HG03342 (cell line): ENCODE data around the gene TGFA.

ENCODE experiments used
- ATAC-seq: cut with Tn5 transposase; IDR thresholded peaks from one replicate; pipeline ENCODE4 v1.9.1; 2021; ENCODE audit warnings: mild to moderate bottlenecking, moderate library complexity; ENCODE audit not compliant: unreplicated experiment

Gene TGFA

DNA sequence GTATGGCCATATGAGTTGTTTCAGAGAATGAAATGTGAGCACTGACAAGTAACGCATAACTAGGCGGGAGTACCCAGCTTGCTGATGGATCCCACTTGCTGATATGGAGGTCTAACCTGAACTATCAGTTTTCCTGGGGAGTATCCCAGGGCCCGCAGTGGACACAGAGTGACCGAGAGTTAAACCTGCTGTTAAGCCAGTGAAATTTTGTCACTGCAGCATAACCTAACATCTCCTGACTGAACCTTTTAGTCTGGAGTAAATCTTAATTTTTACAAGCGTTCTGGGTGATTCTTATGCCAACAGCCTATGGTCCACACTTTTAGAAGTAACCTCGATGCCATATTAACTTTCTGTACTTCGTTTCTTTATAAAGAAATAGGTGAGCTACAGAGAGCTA is 54.4 kb downstream of the TGFA start:
- no peak for ATAC-seq

DNA sequence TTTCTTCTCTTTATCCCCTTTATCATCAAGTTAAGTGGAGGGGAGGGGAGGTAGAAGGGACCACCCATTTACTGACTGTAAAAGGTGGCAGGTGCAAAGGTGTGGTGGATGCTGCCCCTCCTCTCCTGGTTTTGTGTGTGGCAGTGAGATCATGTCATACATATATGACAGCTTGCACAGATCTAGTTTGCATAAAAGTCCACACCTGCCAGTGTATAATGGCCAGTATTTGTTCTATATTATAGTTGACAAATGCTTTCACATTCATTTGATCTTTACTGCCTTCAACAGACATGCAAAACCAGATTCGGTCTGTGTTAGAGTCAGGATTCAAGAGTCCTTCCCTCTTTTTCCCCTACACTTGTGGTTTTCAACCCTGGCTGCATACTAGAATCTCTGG is 55.1 kb downstream of the TGFA start:
- ATAC-seq = no peak

DNA sequence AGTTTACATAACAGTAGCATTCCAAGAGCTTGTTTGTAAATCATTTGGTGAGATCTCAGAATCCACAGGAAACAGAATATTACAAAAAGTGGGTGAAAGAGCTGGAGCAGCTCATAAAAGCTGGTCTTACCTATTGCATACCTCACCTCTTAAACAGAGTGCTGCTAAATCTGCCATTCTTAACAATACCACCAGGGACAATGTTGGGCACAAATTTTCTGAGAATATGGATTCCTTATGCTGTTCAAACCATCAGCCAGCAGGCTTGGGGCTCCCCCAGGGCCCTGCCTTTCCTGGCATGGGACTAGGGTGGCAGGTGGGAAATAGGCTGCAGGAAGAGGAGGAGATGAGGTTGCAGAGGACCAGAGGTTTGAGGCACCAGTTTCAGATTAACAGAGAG is 55.6 kb downstream of the TGFA start:
- ATAC-seq = no peak

DNA sequence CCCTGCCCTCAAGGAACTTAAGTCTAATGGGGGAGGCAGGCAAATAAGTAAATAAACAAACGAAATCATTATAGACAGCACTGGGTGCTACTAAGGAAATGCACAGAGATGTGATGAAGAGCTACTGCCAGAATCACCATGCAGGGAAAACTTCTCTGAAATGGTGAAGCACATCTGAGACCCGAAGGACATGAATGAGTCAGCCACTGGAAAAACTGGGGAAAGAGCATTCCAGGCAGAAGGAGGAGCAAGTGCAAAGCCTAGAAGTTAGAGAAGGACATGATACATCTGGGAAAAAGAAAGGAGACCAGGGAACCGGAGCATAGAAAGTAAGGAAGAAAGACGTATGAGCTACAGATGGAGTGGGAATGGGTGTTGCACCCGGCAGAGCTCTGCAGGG is 56.8 kb downstream of the TGFA start:
- no peak for ATAC-seq

DNA sequence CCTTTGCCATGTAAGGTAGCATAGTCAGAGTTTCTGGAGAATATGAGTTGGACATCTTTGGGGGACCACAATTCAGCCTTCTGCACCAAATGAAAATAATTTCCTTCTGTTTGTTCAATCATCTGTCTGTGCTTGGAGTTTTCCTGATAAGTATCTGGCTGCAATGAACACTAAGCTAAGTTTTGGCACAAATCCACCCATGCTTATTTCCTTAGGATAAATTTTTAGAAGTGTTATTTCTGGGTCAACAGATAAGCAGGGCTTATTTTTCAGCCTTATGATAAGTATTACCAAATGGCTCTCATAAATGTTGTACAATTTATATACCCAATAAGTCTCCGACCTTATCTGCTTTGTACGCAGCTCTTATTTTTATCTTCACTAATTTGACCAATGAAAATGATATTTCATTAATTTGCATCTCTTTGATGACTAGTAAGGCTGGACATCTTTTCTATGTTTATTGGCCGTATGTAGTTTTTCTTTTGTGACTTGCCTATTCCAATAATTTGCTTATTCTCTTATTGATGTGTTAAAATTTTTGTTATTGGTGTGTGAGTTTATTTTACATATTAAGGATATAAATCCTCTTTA is 59.2 kb downstream of the TGFA start:
- ATAC-seq = no peak

DNA sequence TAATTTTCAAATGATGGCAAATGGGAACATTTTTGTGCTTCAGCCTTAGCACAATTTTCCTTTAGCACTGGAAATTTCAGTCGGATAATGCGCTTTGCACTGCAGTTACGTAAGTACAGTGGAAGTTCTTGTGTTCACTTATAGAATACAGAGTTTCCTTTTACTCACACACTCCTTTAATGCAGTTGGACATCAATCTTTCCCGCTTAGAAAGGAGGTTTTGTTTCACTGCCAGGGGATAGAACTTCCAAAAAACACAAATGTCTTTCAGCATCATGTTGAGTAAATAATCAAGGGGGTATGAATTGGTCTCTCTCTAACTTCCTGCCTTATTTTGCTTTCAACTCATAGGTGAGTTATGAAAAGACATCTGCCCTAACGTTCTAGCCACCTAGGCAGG is 63.2 kb downstream of the TGFA start:
- ATAC-seq = no peak

DNA sequence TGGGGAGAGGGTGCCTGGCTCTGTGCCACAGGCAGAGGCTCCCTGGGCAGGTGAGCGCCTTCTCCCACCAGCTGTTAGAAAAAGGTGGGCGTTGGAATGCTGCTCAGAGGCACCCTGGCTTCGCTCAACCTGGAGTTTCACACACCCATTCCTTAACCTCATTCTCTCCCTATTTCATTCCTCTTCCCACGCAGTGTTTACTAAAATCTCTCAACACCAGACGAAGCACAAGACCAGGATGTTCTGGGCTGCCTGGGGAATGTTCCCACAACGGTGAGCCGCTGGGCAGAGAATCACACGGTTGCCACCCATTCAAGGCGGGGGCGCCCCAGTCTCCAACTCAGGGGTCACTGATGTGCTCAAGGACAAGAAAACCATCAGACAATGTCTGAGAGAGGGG is 64.5 kb downstream of the TGFA start:
- no peak for ATAC-seq

DNA sequence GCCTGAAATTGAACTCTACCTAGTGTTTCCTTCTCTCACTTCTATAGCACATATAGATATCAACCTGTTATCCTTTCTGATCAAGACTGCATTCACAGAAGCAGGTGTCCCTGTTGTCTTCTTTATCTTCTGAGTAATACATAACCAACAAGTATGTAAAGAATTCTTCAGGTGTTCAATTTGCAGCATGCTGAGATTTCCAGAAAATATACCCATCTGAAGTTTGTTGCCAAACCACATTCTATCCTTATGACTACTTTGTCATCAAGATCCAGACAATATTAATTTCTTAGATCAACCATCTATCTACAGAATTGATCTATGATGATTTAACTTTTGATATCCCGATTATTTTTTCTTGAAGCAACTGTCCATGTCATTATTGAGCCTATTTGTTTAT is 69.5 kb downstream of the TGFA start:
- ATAC-seq = no peak

DNA sequence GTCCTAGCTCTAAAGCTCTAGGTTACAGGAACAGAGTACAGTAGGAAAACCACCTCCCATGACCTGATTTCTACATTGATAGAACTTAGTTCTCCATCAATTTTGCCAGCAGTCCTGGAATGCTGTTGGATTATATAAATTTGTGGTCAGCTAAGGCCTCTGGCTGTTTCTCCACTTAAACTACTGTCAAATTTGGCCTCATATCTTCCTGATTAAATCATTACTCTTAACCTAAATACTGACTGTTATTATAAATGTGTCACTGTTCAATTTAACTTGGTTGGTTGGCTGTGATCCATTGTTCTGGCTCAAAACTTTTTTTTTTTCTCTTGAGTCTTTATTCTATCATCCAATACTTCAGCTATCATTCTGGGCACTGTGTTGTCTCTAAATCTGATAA is 71.2 kb downstream of the TGFA start:
- ATAC-seq = no peak

DNA sequence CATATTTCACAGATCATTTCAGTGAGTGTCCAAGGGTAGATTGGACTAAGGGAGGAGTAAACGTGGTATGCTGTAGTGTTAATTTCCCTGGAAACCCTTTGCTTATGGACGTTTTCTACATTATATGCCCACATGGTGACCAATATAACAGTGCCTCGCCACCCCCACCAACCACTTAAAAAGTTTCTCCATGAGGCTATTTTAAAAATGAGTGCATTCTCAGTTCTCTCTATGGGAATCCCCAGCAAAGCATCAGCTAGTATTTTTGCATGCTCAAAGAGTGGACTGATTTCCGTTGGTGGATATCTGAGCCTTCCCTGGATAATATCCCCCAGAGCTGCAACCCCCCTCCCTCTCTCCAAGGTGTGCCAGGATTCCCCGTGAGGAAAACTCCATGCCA is 73.2 kb downstream of the TGFA start:
- no peak for ATAC-seq

DNA sequence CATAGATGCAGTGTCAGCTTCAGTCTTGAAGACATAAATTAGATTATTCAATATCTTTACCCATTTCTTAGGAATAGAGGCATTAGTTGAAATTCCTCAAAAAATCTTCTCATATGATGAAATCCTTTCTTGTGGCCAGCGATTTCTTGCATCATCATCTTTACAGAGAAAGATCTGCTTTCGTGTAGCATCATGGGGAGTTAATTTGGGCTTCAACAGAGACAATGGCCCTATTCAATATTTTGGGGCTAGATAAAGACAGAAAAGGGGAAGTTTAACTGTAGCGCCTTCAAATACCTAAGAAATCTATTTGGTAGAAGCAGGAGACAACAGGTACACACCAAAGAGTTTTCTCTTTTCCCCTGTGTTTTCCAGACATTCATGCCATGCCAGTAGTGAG is 73.8 kb downstream of the TGFA start:
- ATAC-seq = no peak

DNA sequence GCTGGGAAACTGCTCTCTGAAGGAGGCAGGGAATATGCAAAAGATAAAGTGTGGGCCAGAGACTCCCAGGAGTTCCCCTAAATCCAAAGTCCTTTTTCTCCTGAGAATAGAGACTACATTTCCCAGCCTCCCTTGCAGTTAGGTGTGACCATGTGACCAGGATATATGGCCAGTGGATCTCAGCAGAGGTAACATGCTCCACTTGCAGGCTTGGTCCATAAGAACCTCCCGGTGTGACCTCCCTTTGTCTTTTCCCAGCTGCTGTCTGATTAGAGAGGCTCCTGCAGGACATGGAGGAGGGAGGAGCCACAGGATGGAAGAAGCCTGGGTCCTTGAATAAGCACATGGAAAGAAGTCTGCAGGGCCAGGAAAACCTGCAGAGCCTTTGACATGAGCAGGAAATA is 76.2 kb downstream of the TGFA start:
- no peak for ATAC-seq

DNA sequence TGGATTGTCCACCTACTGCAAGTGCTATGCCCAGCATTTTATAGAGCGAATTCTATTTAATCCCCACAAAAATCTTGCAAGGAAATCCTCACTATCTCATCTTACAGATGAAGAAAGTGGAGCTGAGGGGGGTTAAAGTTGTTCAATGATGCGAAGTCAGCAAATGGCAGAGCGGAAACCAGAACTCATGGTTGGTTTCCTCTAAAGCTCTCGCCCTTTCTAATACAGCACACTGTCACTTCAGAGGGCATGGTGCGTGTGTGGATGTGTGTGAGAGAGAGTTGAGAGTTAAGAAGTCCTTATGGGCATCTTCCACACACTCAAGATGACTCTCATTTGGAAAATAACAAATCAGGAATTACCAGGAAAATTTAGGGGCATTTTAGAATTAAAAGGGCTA is 78.4 kb downstream of the TGFA start:
- no peak for ATAC-seq

DNA sequence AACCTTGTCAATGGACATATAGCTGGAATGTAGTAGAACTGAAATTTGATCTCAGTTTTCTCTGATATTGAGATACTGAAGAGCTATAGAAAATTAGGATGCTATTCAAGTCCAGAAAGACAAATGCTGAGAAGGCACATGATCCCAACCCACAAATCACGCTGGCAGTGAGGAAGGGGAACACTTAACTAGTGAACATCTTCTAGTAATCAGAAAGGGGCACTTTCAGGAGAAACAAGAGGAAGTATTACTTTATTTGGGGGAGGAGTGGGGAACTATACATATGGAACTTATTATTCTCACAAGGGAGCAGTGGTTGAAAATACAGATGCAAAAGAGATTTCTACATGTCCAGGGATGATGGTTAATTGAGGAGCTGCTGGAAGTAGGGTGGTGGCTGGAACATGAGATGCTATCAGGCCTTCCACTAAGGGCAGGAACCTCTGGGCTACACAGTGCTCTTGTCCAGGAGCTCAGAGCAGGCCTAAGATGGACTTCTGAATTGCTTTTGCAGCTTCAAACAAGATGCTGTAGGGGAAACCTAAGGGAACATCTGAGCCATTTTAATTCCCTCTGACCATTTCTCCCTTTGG is 79.3 kb downstream of the TGFA start:
- ATAC-seq = no peak

DNA sequence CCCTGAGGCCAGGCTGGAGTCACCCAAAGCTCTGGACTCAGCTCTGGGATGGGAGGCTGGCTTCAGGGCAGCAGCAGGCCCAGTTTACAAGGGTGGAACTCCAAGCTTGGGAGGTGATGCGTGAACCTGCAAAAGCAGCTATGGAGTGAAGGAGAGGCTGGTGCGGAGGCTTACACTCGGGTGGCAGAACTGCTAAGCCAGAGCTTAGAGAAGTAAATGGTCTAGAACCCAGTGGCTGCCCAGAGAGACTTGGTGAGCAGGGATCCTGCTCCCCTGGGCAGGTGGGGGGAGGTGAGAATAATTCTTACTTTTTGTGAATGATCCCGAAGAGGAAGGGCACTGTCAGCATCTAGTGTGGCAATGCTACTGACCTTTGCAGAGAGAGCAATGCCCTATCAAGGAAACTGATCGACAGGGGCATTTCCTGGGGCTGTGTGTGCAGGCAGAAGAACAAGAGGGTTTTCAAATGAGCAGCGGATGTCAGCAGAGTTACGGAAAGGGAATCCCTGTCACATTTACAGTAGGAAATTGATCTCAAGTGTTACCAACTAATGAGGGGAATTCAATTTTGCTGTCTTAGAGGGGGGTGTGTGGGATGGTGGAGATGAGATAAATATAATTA is 80.4 kb downstream of the TGFA start:
- no peak for ATAC-seq

DNA sequence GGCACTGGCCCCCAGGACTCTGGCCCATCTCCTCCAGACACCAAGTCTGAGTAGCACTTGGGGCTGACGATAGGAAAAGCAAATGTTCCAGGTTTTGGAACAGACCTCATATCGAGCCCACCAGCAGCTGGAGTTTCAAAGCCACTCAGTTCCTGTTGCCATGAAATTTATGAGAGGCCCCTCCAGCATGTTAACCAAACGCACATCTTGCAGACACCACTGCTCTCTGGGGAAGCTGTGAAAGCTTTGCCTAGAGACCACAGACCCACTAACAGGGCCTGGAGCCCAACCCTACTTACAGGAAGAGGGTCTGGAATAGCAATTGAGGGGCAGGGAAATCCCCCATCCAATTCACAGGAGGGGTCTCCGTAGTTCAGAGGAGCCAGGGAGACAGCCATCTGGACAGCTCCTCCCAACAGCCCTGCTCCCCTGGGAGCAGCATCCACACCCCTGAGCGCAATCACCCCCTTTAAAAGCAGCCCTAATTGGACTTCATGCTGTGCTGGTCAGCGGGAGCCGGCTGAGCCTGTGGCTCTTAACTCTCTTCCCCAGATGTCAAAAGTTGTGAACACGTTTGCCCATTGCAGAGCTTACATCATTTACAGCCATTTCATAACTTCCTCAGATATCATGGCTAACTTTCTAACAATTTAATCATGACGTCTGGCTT is 81.3 kb downstream of the TGFA start:
- no peak for ATAC-seq

DNA sequence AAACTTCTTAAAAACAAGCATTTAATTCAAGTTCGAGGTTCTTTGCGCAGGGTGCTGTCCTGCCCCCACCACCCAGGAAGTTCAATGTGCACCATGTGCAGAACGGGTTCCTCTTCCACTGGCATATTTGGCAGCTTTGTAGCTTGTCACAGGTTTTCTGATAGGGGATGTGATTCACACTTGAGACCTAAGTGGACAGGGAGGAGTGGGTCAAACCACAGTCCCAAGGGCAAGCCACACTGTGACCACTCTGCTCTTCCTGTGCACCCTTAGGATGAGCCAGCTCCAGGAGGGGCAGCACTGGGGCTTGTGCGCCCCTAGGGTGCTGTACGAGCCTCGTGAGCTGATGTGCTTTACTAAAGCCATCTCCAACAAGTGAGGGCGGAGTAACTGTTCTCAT is 82.5 kb downstream of the TGFA start:
- no peak for ATAC-seq

DNA sequence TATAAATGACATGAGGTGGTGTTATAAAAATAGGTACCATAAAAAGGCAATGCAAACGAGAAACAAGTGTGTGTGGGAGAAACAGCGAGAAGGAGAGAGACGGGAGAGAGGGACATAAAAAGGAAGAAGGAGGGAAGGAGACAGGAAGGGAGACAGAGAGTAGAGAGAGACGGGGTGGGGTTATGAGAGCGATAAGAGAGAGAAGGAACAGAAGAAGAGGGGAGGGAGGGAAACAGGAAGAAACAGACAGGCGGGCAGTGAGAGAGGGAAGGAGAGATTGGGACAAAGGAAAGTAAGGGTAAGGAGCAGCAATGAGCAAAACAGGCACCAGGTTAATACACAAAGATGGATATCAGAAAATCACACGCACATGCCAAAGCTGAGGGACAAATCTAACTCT is 83.7 kb downstream of the TGFA start:
- ATAC-seq = no peak

DNA sequence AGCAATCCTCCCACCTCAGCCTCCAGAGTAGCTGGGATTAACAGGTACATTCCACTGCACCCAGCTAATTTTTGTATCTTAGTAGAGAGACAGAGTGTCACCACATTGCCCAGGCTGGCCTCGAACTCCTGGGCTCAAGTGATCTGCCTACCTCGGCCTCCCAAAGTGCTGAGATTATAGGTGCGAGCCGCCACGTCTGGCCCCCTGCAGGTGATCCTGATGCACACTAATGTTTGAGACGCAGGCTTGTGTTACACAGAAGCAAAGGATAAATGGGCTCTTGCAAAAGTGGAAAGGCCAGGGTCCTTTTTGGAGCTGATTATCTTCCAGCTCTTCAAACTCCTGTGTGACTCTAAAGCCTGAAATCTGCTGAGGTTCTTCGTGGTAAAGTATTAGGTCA is 84.2 kb downstream of the TGFA start:
- no peak for ATAC-seq

DNA sequence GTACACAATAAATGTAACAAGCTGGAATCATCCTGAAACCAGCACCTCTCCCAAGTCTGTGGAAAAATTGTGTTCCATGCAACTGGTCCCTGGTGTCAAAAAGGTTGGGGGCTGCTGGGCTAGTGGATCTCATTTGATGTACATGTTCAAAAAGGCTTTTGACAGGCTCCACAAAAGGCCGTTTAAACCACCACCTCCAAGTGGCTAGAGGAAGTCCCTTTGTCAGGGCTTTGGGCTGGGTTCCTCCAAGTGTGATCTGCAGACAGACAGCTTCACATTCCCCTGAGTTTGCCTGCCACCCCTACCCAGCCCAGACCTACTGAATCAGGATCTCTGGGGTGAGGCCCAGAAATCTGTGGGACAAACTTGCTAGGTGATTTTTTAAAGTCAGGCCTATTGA is 84.7 kb downstream of the TGFA start:
- no peak for ATAC-seq

DNA sequence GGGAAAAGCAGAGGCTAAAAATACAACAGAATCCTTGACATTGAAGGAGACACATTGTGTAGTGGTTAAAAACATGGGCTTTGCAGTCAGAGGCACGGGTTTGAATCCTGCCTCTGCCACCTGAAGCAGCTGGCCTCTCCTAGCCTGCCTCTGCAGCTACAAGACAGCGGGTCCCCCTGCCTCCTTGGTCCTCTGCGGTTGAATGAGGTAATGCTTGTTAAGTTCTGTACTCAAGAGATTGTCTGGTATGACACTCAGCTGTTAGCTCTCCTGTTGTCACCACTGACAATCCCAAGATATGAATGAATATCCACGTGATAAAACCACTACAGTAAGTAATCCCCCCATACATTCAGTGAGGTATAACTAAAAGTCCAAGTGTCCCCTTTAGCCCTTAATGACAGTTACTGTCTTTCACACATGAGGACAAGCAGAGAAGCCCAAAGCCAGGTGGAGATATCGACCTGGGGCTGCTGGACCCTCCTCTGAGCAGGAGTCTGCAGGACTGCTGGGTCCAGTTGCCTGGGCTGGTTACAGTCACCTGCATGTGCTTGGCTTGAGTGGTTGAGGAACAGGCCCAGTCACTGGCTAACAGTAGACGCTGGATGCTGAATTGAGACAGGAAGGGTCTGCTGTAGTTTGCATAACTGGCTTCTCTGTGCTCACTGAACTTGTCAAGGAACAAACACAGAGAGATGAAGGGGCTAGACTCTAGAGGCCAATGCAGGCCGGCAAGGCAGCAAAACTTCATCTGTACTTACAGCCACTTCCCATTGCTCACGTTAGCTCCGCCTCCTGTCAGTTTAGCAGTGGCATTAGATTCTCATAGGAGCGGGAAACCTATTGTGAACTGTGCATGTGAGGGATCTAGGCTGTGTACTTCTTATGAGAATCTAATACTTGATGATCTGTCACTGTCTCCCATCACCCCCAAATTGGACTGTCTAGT is 85.5 kb downstream of the TGFA start:
- no peak for ATAC-seq
